Stomach (tissue), 9 donors: ENCODE results near the gene ZNF732. TPM values are rescaled to one million over a fixed set of nuclear protein-coding genes. Genes with fewer than 3 reads are reported as not detected.
"Not testable (repeated sequence)": the region's sequence is repeated elsewhere in the genome, so short reads cannot be mapped to it uniquely, and the experiment has no call there.

ENCODE experiments used
- DNase-seq, 2 donors: peaks; one replicate each; pipeline versions ENCODE4 v3.0.0 to v3.0.0-alpha.2; 2013 to 2019
- H3K27ac ChIP-seq, 5 donors: fragments of 200-600 bp in 4 of 5; sonication (generic) in 4 of 5; one replicate each; pipeline ENCODE4 v1.5.1; 2013 to 2019; ENCODE audit warnings: mild to moderate bottlenecking in 1 of 5, moderate library complexity in 1 of 5
- H3K27me3 ChIP-seq, 3 donors: fragments of 200-600 bp; sonication (generic); one replicate each; pipeline ENCODE4 v1.5.1; 2017 to 2019; ENCODE audit warnings: mixed run types in 1 of 3
- H3K36me3 ChIP-seq, 4 donors: fragments of 200-600 bp; sonication (generic); 1 replicate in 3 of 4; 2 replicates in 1 of 4; pipeline ENCODE4 v1.5.1; 2016 to 2019
- H3K4me1 ChIP-seq, 4 donors: fragments of 200-600 bp; sonication (generic); one replicate each; pipeline ENCODE4 v1.5.1; 2016 to 2019
- H3K4me3 ChIP-seq, 4 donors: fragments of 200-600 bp; sonication (generic) in 3 of 4; one replicate each; pipeline ENCODE4 v1.5.1; 2016 to 2019; ENCODE audit warnings: mild to moderate bottlenecking in 1 of 4
- H3K9me3 ChIP-seq, 4 donors: fragments of 200-600 bp; sonication (generic); one replicate each; pipeline ENCODE4 v1.5.1; 2016 to 2019
- CTCF ChIP-seq, 7 experiments: fragments of 450-650 bp in 4 of 7; fragments of 200-600 bp in 3 of 7; sonication (generic) in 3 of 7; IDR thresholded peaks; one replicate each; pipeline ENCODE4 v1.5.1; 2016 to 2019; ENCODE audit warnings: antibody characterized with exemption in 7 of 7, control low read depth in 2 of 7, mild to moderate bottlenecking in 1 of 7
- EP300 ChIP-seq: sonication (generic); formaldehyde crosslinking; IDR thresholded peaks from one replicate; pipeline ENCODE4 v1.6.1; 2017; ENCODE audit warnings: antibody characterized with exemption
- POLR2A ChIP-seq, 4 donors: fragments of 450-650 bp; IDR thresholded peaks; one replicate each; pipeline ENCODE4 v1.6.1; 2016; ENCODE audit warnings: antibody characterized with exemption in 4 of 4, control low read depth in 2 of 4, mild to moderate bottlenecking in 1 of 4, moderate library complexity in 1 of 4
- POLR2AphosphoS5 ChIP-seq, 3 donors: sonication (generic); formaldehyde crosslinking; IDR thresholded peaks; one replicate each; pipeline ENCODE4 v1.6.1; 2016; ENCODE audit warnings: antibody characterized with exemption in 3 of 3
- WGBS, 5 donors: extraction: QIAGEN DNeasy Blood & Tissue Kit in 3 of 5; methylation state at CpG; one replicate each; pipeline versions ENCODE4 v1.1.5 to v1.1.7; 2013 to 2018; 5-methylcytosine and 5-hydroxymethylcytosine counted together
- intact Hi-C: fragments of 100-400 bp; cut with DNase I; formaldehyde crosslinking; loops from one replicate; pipeline ENCODE4 v1.15.1; 2023; ENCODE audit warnings: low total_unique reads
- polyA plus RNA-seq, 3 donors: library from polyadenylated mRNA; stranded (reverse); fragments of 200-250 nt; gene quantifications; one replicate each; pipeline ENCODE4 v1.2.3, GENCODE V29; 2013
- total RNA-seq, 5 donors: library from RNA; depleted of rRNA; stranded (reverse); fragments of >200 nt; gene quantifications; one replicate each; pipeline versions ENCODE4 v1.1.0 to v1.2.3, GENCODE V29; 2014 to 2016
- donor health status: healthy with polysubstance abuse.
- donor health status: Bipolar disorder and iron deficiency.
- donor health status: healthy.

Gene ZNF732
- total and polyA plus RNA-seq, 8 donors = 0.15 to 5.1 (median 0.29) TPM; not detected in 5

- no peak for TF ChIP-seq CTCF (IDR thresholded peaks at IDR 0.05)
- no peak for TF ChIP-seq POLR2A (IDR thresholded peaks at IDR 0.05)
- TF ChIP-seq POLR2AphosphoS5 (IDR thresholded peaks at IDR 0.05) = no peak
- TF ChIP-seq EP300 = no peak
- H3K36me3 ChIP-seq = no peaks in the 10 kb centered on the region
- H3K9me3 ChIP-seq = peaks cover 7 to 82% (median 66%) of the 10 kb centered on the region in 4 donors
- no peak for DNase-seq
- H3K27ac ChIP-seq = no peak overlapping the region
- no peaks in the 10 kb centered on the region for H3K27me3 ChIP-seq
- intact Hi-C loops = no loop called here
- no peaks in the 10 kb centered on the region for H3K4me1 ChIP-seq
- 82 to 96% (median 88%) methylated on average over 2 of the region's 2 CpGs for WGBS, 5 donors
- no peak overlapping the region for H3K4me3 ChIP-seq
Measured at GRCh38 chr4:288891-289290, 16.4 kb downstream of the ZNF732 start.

- H3K27me3 ChIP-seq = no peaks in the 10 kb centered on the region
- WGBS, 5 donors = 83 to 95% (median 93%) methylated on average over 5 of the region's 5 CpGs
- H3K9me3 ChIP-seq = peaks cover 55 to 100% (median 83%) of the 10 kb centered on the region in 4 donors
- H3K4me3 ChIP-seq = no peak overlapping the region
- no peak for DNase-seq
- no peaks in the 10 kb centered on the region for H3K4me1 ChIP-seq
- intact Hi-C loops = no loop called here
- H3K36me3 ChIP-seq = peaks cover 0 to 40% (median 8%) of the 10 kb centered on the region in 4 donors
- TF ChIP-seq CTCF (IDR thresholded peaks at IDR 0.05) (no peak), POLR2AphosphoS5 (IDR thresholded peaks at IDR 0.05) (no peak)
- H3K27ac ChIP-seq = no peak overlapping the region
Measured at GRCh38 chr4:273309-274017, 31.8 kb downstream of the ZNF732 start.

DNA sequence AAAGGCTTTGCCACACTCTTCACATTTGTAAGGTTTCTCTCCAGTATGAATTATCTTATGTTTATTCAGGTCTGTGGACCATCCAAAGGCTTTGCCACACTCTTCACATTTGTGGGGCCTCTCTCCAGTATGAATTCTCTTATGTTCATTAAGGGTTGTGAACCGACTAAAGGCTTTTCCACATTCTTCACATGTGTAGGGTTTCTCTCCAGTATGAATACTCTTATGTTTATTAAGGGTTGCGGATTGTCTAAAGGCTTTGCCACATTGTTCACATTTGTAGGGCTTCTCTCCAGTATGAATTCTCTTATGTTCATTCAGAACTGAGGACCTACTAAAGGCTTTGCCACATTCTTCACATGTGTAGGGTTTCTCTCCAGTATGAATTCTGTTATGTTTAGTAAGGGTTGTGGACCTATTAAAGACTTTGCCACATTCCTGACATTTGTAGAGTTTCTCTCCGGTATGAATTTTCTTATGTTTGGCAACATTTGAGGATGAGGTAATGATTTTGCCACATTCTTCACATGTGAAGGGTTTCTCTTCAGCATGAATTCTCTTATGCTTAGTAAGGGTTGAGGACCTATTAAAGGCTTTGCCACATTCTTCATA is 33.7 kb downstream of the ZNF732 start:
- no peaks in the 10 kb centered on the region for H3K4me1 ChIP-seq
- peaks cover 0 to 51% (median 8%) of the 10 kb centered on the region in 4 donors for H3K36me3 ChIP-seq
- no peaks in the 10 kb centered on the region for H3K27me3 ChIP-seq
- no peak overlapping the region for H3K4me3 ChIP-seq
- no peak for DNase-seq
- 86 to 98% (median 97%) methylated on average over 3 of the region's 3 CpGs for WGBS, 5 donors
- H3K9me3 ChIP-seq = peaks cover 54 to 100% (median 89%) of the 10 kb centered on the region in 4 donors
- intact Hi-C loops = no loop called here
- TF ChIP-seq EP300 (no peak), POLR2AphosphoS5 (IDR thresholded peaks at IDR 0.05) (no peak), CTCF (IDR thresholded peaks at IDR 0.05) (no peak), POLR2A (IDR thresholded peaks at IDR 0.05) (no peak)
- no peak overlapping the region for H3K27ac ChIP-seq

DNA sequence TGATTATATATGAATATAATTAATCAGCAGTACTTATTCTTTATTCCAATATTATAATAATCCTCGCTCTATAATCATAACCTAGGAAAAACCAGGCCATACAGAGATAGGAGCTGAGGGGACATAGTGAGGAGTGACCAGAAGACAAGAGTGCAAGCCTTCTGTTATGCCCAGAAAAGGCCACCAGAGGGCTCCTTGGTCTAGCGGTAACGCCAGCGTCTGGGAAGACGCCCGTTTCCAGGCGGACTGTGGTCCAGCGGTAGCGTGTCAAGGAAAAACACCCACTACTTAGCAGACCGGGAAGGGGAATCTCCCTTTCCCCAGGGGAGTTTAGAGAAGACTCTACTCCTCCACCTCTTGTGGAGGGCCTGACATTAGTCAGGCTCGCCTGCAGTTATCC is 46.0 kb downstream of the ZNF732 start:
- H3K27me3 ChIP-seq, DNase-seq, H3K4me3 ChIP-seq, H3K4me1 ChIP-seq, H3K27ac ChIP-seq, intact Hi-C loops: not testable (repeated sequence)
- WGBS, 5 donors = 61 to 74% (median 70%) methylated on average over 11 of the region's 11 CpGs
- H3K9me3 ChIP-seq = peaks cover 50 to 100% (median 88%) of the 10 kb centered on the region in 4 donors
- H3K36me3 ChIP-seq = peaks cover 0 to 52% (median 4%) of the 10 kb centered on the region in 4 donors

DNA sequence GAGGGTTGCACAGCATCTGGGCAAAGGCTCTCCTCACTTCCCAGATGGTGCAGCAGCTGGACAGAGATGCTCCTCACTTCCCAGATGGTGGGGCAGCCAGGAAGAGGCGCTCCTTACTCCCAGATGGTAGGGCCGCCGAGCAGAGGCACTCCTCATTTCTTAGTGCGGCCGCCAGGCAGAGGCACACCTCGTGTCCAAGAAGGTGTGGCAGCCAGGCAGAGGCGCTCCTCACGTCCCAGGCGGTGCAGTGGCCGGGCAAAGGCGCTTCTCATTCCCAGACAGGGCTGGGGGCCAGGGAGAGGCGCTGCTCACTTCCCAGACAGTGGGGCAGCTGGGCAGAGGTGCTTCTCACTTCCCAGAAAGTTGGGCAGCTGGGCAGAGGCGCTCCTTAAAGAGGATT is 48.8 kb downstream of the ZNF732 start:
- WGBS, 5 donors = 86 to 97% (median 95%) methylated on average over 12 to 13 of the region's 13 CpGs
- Histone ChIP-seq H3K4me3 (no peak overlapping the region), H3K27ac (no peak overlapping the region), H3K4me1 (no peaks in the 10 kb centered on the region), H3K27me3 (no peaks in the 10 kb centered on the region), H3K36me3 (peaks cover 0 to 50% (median 8%) of the 10 kb centered on the region in 4 donors), H3K9me3 (peaks cover 50 to 100% (median 91%) of the 10 kb centered on the region in 4 donors)
- intact Hi-C loops = no loop called here
- no peak for DNase-seq
- TF ChIP-seq POLR2A (IDR thresholded peaks at IDR 0.05) (no peak), POLR2AphosphoS5 (IDR thresholded peaks at IDR 0.05) (no peak)
